Measurements from ENCODE around the gene MAN2A1.
"Not testable (repeated sequence)": the region's sequence is repeated elsewhere in the genome, so short reads cannot be mapped to it uniquely, and the experiment has no call there.

MAN2A1 gene

DNA sequence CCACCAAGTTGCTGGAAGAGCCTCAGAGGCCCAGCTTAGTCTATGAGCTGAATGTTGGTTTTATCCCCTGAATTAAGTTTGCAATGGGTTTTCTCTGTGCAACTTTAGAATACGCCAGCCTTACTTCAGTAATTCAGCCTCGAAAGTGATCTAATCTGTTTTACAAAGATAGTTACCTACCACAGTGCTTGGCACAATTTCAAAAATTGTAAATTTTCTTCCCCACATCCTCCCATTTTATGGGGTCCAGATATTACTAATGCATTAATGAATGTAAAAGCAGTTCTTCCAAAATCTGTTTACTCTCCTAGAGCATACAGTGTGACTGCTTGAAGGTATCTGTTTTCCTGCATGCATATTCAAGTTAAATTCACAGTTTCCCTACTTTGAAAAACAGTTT is 172.6 kb downstream of the MAN2A1 start:
- DNase-seq (ENCODE audit: low read depth in 4 of 4, low spot score in 1 of 4): no peak

GRCh38 chr5:109863752-109864151 is 174.0 kb downstream of the MAN2A1 start:
- DNase-seq (ENCODE audit: low read depth in 4 of 4, low spot score in 1 of 4): no peak

DNA sequence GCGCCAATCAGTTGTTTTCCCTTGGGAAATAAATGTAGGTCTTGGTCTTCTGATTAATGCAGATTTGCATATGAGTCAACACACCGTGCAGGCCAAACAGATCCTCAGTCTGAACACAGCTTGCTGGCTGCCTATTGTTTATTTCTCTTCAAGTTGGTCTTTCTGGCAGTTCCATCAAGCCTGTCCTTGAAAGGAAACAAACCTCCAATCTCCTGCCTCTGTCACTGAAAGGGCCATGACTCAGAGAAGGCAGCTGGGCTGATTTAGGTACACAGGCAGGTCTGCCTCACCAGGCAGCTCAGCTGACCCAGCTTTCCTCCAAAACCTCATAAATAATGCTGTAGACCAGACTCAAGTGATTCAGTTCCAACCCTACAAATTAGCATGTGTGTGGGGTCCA is 175.9 kb downstream of the MAN2A1 start:
- no peak for DNase-seq (ENCODE audit: low read depth in 4 of 4, low spot score in 1 of 4)

- no peak for DNase-seq (ENCODE audit: low read depth in 4 of 4, low spot score in 1 of 4)
Observed at GRCh38 chr5:109866051-109866450, 176.3 kb downstream of the MAN2A1 start.

DNA sequence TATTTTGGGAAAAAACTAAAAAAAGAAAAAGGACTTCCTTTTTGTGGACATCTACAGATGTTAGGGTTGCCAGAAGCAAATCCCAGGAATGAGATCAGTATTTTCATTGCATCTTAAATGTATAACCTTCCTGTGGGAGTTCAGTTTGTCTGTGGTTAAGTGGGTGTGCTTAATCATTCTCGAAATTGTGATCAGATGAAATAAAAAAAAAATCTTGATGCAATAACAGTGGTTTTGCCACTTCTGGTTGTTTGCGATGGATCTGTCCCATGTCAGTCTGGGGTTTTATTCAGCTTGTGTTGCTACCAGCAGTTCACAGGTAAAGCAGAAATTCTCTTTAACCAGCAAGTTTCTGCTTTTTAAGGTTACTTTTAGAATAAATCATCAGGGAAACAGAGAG is 179.0 kb downstream of the MAN2A1 start:
- DNase-seq (ENCODE audit: low read depth in 4 of 4, low spot score in 1 of 4): no peak

DNA sequence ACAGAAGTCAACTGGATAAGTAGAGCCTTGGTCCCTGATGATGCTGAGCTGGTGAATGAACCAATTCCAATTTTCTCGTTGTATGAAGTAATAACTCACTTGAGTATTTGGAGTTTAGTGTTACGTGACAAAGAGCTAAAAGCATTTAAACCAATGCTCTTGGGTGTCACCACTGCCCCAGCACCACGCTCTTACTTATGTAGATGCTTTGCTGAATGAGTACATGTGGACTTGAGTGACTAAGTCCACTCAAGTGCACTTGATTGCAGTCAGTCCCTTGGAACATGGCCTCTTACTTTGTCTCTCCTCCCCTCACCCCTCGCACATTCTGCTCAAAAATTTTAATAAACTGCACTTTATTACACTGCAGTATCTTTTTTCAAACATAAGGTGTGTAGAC is 184.0 kb downstream of the MAN2A1 start:
- no peak for DNase-seq (ENCODE audit: low read depth in 4 of 4, low spot score in 1 of 4)

DNA sequence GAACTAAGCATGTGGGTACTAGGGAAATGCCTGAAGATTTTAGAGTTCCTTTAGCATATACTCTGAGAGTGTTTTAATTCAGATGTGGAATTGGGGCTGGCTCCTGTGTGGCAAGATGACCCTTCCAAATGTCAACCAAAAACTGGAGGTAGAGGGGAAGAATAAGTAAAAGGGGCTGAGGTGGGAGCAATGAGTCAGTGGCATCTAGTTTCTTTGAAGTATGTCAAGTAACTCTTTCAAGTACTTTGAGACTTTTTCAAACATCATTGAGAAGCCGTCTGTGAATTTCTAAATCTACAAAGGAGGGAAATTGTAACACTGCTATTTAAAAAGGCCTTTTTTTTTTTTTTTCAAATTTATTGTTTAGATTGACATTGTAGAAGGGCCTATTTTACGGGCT is 184.4 kb downstream of the MAN2A1 start:
- DNase-seq (ENCODE audit: low read depth in 4 of 4, low spot score in 1 of 4): no peak

DNA sequence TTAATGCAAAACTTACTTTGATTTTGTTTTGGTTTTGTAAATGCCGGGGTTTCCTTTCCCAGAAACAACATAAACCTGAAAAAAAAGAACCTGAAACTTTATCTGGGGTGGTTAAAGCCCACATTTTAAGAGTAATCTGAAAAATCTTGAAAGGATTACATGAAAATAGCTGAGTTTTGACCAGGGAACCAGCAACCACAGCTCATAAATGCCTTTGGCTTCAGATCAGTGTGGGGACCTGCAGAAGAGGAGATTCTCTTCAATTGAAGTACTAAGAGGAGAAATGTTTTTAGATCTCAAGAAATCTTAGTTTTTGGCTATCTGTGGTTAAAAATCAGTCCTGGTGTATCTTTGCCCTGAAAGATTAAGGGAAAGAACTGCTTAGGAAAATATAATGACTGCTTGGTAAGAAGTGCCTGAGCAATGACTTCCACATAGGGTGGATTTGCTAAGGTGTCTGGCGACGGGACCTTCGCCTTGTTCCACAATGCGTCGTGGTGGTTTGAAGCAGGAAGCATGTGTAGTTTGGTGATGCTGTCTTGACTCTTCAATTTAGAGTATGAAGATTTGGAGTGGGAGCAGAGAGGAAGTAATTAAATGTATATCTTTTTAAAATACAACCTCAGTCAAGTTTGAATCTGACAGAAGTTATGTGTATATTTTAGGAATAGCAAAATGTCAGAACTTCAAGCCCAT is 186.5 kb downstream of the MAN2A1 start:
- no peak for DNase-seq (ENCODE audit: low read depth in 4 of 4, low spot score in 1 of 4)

- no peak for DNase-seq (ENCODE audit: low read depth in 4 of 4, low spot score in 1 of 4)
Observed at GRCh38 chr5:109876941-109877669, 187.4 kb downstream of the MAN2A1 start.

DNA sequence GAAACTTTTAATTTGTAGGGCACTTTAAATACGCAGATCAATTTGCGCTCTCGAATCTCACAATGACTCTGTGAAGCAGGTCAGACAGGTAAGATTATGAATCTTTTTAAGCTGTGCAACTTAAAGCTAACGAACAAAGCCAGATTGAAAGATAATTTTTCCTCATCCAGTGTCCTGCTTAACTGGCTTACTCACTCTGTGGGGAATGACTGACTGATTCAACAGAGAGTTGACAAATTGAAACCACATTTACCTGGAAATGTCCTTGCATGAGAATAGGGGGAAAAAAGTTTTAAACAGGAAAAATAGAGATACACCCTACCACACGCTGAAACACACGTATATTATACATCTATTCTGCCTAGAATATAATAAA is 187.9 kb downstream of the MAN2A1 start:
- no peak for DNase-seq (ENCODE audit: low read depth in 4 of 4, low spot score in 1 of 4)

DNA sequence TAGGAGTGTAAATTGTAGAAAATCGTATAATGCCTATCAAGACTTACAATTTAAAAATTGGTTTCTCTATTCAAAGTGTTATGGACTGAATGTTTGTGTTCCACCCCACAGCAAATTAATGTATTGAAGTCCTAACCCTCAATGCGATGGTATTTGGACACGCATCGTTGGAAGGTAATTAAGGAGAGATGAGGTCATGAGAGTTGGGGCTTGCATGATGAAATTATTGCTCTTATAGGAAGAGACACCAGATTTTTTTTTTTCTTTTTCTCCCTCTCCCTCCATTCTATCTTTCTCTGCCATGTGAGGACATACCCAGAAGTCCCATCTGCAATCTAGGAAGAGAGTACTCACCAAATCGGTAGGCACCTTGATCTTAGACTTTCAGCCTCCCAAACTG is 189.2 kb downstream of the MAN2A1 start:
- DNase-seq (ENCODE audit: low read depth in 4 of 4, low spot score in 1 of 4): no peak

DNA sequence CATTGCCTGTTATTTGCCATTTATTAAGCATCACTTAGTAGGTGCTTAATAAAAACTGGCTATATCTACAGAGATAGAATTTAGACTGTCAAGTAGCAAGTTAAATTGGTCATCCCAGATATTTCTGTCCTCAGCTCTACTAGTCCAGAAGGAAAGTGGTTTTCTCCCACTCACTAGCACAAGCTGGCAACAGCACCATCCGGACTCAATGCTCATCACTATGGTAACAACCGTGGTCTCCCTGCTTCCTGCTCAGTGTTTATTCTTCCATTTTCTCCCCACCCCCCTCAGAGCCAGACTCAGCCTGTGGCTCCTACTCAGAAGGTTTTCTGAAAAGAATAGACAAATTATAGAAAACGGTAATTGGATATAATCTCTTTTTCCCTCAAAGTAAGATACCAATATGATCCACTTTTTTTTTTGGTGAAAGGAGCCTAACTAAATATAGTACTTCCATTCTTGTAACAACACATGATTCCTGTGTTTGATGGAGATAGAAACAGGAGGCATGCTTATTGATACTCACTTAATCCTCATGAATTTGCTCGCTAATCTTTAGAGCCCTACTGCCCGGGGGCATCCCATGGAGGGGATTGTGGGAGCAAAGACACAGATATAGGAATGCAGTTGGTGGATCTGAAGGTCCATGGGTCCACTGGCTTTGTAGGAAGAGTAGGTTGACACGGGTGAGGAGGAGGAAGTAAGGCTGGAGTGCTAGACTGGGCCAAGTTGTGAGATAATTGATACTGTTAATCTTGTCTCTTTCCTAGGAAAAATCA is 191.4 kb downstream of the MAN2A1 start:
- no peak for DNase-seq (ENCODE audit: low read depth in 4 of 4, low spot score in 1 of 4)

DNA sequence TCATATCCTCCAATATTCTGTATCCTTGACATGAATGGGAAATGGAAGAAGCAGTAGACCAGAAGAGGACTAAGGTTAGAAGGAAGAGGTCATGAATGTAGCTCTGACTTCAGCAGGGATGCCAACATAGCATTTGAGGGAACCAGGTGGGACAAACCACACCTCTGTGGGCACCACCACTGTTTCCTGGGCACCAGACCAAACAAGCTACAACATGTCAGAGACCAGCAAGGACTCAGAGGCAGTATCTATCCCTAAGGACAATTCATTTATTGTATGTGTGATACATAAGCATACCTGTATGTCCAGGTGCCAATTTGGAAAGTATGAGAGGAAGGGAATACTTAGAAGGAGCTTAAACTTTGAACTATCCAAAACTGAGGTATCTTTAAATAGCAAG is 192.8 kb downstream of the MAN2A1 start:
- no peak for DNase-seq (ENCODE audit: low read depth in 4 of 4, low spot score in 1 of 4)

DNA sequence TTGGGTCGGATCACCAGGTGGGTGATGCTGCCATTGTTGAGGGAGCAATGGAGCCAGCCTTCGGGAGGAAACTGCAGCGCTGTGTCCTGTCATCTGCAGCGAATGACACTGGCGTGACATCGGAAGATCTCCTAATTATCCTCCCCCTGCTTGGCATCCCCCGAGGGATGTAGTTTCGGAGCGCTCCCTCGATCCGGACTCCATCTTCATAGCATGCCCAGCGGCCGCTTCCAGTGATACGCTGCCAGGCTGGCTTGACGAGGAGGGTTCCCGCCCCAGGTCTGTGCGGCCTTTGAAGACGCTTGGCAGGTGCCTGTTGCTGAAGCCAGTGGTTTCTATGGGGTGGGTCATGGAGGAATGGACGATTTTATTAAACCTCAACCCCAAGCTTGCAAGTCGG is 194.9 kb downstream of the MAN2A1 start:
- DNase-seq (ENCODE audit: low read depth in 4 of 4, low spot score in 1 of 4): no peak

DNA sequence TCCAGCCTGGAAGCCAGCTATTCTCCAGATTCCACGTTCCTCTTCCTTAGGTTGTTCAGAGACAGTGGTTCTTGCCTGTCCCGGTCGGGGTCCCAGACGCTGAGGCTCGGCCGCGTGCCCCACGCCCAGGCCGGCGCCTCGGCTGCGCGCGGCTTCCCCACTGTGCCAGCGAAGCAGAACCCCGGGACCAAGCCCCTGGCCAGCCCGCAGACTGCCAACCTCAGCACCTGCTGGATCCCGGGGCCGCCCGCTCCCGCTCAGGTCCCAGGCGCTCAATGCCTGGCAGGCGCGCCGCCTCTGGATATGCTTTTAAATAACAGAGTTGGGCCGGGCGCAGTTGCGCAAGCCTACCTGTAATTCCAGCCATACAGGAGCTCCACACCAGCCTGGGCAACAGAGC is 195.5 kb downstream of the MAN2A1 start:
- DNase-seq (ENCODE audit: low read depth in 4 of 4, low spot score in 1 of 4): no peak

DNA sequence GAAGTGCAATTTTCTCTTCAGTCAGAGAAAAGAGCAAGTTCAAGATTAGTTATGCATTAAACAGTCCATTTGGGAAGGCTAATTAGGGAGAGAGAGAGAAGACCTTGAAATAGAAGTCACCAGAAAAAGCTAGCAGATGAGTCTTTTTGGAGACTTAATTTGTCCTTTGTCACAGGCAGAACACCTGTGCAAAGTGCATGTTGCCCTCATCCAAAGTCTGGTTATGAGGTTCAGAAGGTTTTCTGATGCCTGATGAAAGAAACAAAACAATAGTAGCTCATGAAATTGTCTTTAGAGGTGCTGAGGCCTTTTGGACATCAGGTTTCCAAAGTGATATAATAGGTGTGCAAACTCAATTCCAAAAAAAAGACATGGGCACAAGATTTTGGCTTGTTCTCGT is 199.3 kb downstream of the MAN2A1 start:
- DNase-seq (ENCODE audit: low read depth in 4 of 4, low spot score in 1 of 4): no peak

DNA sequence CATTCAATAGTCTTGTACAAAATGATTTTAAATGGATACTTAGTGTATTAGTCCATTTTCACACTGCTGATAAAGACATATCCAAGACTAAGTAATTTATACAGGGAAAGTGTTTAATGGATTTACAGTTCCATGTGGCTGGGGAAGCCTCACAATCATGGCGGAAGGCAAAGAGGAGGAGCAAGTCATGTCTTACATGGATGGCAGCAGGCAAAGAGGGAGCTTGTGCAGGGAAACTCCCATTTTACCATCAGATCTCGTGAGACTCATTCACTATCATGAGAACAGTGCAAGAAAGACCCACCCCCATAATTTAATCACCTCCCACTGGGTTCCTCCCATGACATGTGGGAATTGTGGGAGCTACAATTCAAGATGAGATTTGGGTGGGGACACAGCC is 203.5 kb downstream of the MAN2A1 start:
- DNase-seq (ENCODE audit: low read depth in 4 of 4, low spot score in 1 of 4): not testable (repeated sequence)

GRCh38 chr5:109898269-109899162 is 208.8 kb downstream of the MAN2A1 start:
- no peak for DNase-seq (ENCODE audit: low read depth in 4 of 4, low spot score in 1 of 4)

DNA sequence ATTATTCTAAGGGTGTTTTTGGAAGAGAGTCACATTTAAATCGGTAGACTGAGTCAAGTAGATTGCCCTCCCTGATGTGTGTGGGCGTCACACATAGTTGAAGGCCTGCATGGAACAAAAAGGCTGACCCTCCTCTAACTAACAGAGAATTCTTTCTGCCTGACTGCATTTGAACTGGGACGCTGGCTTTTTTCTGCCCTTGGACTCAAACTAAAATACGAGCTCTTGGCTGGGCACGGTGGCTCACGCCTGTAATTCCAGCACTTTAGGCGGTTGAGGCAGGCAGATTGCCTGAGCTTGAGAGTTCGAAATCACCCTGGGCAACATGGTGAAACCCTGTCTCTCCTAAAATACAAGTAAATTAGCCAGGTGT is 209.4 kb downstream of the MAN2A1 start:
- DNase-seq (ENCODE audit: low read depth in 4 of 4, low spot score in 1 of 4): no peak

- no peak for DNase-seq (ENCODE audit: low read depth in 4 of 4, low spot score in 1 of 4)
Observed at GRCh38 chr5:109900461-109900860, 210.7 kb downstream of the MAN2A1 start.

DNA sequence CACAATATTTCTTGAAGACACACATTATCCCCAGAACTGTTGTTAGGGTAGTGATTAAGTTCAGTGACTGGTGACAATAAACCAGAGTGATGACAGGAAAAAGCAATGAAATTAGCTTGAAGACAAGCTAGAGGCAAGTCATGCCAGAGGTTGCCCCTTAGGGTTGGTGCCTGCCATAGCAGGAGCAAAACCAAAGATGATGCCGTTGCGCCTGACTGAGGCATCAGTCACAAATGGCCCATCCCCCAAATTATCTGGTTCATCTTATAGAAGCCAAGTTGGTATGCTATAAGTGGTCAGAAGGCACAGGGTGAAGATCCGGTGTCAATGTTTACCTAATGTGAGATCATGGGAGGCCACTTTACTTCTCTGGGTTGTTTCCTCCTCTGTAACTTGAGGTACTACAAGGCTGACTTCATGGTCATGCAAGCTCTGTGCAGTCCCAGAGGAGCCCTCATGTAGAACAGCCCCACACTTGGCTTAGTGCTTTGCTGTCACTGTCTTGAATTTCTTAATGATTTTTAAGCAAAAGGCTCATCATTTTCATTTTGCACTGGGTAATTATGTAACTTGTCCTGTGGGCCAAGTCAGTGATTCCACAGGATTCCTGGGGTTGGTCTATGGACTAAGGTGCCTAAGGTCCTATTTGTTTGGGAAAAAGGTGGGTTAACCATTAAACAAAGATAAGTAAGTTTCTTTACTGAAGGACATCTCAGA is 211.3 kb downstream of the MAN2A1 start:
- DNase-seq (ENCODE audit: low read depth in 4 of 4, low spot score in 1 of 4): no peak

Measured in stimulated activated CD4-positive, alpha-beta T cell treated with anti-CD3 and anti-CD28 coated beads, Interleukin-1b, Interleukin-23, amount 100 ng/mL, for 24 hours (primary cell).